Measurements from ENCODE around the gene RBMX.
"Not testable (repeated sequence)": the region's sequence is repeated elsewhere in the genome, so short reads cannot be mapped to it uniquely, and the experiment has no call there.

DNA sequence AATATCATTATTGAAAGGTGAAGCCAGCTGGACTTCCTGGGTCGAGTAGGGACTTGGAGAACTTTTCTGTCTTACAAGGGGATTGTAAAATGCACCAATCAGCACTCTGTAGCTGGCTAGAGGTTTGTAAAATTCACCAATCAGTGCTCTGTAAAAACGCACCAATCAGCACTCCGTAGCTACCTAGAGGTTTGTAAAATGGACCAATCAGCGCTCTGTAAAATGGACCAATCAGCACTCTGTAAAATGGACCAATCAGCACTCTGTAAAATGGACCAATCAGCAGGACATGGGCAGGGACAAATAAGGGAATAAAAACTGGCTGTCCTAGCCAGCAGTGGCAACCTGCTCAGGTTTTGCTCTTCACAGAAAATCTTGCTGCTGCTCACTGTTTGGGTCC is 23.5 kb upstream of the RBMX start:
- TF ChIP-seq, protein P1, sequence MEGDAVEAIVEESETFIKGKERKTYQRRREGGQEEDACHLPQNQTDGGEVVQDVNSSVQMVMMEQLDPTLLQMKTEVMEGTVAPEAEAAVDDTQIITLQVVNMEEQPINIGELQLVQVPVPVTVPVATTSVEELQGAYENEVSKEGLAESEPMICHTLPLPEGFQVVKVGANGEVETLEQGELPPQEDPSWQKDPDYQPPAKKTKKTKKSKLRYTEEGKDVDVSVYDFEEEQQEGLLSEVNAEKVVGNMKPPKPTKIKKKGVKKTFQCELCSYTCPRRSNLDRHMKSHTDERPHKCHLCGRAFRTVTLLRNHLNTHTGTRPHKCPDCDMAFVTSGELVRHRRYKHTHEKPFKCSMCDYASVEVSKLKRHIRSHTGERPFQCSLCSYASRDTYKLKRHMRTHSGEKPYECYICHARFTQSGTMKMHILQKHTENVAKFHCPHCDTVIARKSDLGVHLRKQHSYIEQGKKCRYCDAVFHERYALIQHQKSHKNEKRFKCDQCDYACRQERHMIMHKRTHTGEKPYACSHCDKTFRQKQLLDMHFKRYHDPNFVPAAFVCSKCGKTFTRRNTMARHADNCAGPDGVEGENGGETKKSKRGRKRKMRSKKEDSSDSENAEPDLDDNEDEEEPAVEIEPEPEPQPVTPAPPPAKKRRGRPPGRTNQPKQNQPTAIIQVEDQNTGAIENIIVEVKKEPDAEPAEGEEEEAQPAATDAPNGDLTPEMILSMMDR (IDR thresholded peaks at IDR 0.05; ENCODE audit: low read depth, low read length) = not testable (repeated sequence)
- not testable (repeated sequence) for TF ChIP-seq POLR2A (IDR thresholded peaks at IDR 0.05; ENCODE audit: extremely low read depth, insufficient read length)
